GM23248 (cell line): ENCODE results near the gene MTCL3.

ENCODE experiments used
- EZH2 ChIP-seq: fragments of 200-600 bp; sonication (generic); IDR thresholded peaks from 2 replicates; pipeline ENCODE4 v1.6.1; 2018; ENCODE audit warnings: antibody characterized with exemption, mild to moderate bottlenecking; ENCODE audit not compliant: insufficient read depth, poor library complexity, severe bottlenecking
- EZH2phosphoT487 ChIP-seq: fragments of 200-600 bp; sonication (generic); IDR thresholded peaks from 2 replicates; pipeline ENCODE4 v1.6.1; 2018; ENCODE audit warnings: antibody characterized with exemption, moderate library complexity, mild to moderate bottlenecking, low read depth; ENCODE audit not compliant: insufficient read depth

DNA sequence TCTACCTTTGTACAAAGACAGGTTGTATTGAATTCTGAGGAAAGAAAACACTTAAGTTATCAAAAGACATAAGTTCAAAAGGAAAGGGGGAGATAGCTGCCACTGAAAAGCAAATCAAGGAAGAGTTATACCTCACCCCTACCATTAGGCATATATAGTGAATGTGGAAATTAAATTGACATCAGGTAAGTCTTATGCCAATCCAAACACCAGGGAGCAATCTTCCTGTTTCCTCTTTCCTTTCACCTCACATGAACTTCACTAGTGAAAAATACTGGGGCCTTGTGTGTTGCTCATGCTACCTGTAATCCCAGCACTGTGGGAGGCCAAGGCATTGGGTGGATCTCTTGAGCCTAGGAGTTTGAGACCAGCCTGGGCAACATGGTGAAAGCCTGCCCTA, 47.0 kb upstream of the MTCL3 start:
- TF ChIP-seq EZH2: no peak
- TF ChIP-seq EZH2phosphoT487: no peak
